ENCODE measurements around the gene EHF.
A peak's percentile ranks its signal among the peaks of the same experiment; 100 is the strongest.
"Not testable (repeated sequence)": the region's sequence is repeated elsewhere in the genome, so short reads cannot be mapped to it uniquely, and the experiment has no call there.

Gene EHF

DNA sequence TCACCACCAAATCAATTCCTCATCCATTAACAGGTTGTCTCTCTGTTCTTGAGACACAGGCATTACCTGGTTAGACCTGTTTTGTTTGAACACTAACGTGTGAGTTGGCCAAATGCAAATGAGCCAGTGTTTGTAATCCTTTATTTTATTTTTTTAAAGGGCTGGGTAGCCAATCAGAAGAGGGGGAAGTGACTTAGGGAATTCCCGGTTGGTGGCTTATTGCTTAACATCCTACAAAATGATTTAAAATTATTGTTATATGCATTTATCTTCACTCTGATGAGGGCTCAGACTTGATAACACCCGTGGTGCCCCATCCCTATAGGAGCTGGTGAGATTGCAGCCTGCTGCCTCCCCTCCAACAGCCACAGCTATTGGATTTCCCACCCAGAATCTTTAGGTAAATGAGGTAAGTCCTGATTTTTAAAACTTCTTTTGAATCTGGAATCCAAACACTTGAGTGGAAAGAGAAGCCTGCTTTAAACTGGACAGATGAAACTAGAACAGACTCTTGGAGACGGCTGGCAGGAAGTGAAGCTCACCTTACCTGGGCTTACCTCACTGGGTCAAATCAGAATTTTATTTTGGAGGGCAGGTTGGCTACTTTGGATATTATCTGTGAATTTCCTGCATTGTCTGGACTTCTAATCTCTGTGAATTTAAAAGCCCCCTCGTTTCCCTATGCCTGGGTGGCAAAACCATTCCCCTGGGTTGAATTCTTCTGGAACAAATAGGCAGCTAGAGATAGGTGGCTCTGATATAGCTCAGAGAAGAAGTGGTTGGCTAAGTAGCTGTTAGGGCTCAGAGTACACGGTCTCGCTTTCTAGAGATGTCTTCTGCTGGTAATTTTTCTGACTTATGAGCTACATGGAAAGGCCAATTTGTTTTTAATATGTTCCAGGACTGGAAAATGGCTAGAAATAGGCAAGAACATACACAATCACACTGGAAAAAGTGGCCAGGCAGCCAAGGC is at the start of gene EHF:
TSS of gene EHF (plus strand) at position 274 of the 973 bp plus-strand sequence. CDS start 21,538 bp downstream, outside the sequence.
- DNase-seq, result no peak

DNA sequence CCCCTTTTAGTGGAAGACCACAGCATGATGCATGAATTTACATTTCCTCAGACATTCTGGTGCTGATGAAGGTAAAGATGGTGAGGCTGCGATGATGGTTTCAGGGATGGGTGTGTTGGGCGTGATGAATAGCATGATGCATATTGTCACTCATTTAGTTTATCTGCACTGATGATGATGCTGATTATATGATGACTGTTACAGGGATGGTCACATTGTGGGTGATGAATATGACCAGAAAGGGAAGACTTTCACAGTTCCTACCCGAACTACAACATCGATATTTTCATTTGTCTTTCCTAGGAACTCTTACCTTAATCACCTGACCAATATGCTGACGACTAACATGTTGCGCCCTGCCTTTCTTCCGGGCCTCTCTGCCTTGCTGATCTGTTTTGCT is 47.4 kb upstream of the EHF start:
- no peak for DNase-seq

DNA sequence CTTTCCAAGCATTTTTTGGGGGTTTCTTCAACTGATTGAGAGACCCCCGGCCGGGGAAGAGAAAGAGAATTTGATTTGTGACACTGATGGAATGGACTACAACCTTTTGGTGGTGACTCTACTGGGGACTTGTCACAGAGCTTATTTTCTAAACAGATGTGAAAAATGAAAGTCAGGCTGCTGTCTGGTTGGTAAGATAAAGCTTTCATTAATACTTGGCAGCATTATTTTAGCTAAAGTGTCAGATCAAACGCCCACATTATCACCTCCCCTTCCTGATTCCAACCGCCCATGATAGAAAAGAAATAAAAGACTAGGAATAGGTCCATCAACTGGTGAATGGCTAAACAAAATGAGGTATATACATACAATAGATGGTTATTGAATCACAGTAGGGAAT is 45.6 kb upstream of the EHF start:
- no peak for DNase-seq

- no peak for DNase-seq
Observed at GRCh38 chr11:34575671-34576070, 45.2 kb upstream of the EHF start.

- DNase-seq, result no peak
Observed at GRCh38 chr11:34576331-34576730, 44.6 kb upstream of the EHF start.

DNA sequence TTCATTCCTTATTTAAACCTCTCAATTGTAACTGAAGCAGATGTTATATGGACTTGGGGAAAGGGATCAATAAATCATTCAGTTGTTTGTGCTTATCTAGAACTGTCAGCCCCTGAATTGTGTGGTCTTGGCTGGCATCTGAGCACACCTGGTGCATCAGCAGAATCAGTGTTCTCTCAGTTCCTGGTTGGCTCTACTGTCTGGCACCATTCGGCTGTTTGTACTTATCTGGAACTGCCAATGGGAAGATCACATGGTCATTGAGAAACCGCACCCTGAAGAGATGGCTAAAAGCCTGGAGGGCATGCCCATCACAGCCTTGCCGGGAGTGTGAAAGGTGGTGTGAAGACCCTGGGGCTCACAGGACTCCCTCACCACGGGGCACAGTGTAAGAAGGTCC is 37.1 kb upstream of the EHF start:
- DNase-seq, result no peak

- DNase-seq, result no peak
Observed at GRCh38 chr11:34585304-34585734, 35.6 kb upstream of the EHF start.

GRCh38 chr11:34585735-34586487 is 35.0 kb upstream of the EHF start:
- peak; percentile 65 for DNase-seq

- no peak for DNase-seq
Observed at GRCh38 chr11:34586488-34587281, 34.2 kb upstream of the EHF start.

- DNase-seq, result no peak
Observed at GRCh38 chr11:34587282-34587677, 33.6 kb upstream of the EHF start.

- DNase-seq, result no peak
Observed at GRCh38 chr11:34588023-34588422, 32.9 kb upstream of the EHF start.

DNA sequence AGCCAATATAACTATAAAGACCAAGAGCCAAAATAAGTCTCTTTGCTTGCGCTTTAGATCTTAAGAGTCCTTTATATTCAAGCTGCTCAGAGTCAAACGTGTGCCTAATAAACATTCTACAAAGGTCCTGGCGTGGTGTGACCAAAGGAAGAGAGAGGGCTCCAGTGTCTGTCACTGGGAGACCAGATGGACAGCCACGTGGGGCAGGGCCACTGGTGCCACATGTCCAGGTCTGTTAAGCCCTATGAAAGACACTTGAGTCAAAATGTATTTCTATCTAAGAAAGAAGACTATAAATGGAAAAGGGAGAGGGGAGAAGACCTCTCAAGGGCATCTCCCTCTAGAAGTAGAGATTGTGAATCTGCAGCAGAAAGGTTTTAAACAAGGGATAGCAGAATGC is 32.2 kb upstream of the EHF start:
- no peak for DNase-seq

GRCh38 chr11:34589177-34589576 is 31.7 kb upstream of the EHF start:
- not testable (repeated sequence) for DNase-seq

- no peak for DNase-seq
Observed at GRCh38 chr11:34593085-34593484, 27.8 kb upstream of the EHF start.

DNA sequence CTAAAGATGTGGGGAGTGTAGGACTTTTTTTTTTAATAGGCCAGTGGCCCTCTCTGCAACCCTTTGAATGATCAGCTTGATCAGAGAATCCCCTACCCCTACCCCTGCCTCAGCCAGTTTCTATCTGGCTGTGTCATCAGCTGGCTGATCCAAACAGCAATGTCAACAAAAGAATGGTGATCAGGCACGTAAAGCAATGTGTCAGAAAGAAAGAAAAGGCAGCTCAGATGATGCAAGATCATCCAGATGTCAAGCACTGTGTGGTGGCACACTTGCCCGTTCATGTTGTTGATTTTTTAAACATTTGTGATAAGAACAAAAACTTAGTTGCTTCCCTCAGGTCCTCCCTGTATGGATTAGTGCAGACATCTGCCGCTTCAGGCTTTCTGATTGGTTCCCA is 26.3 kb upstream of the EHF start:
- DNase-seq, result no peak

DNA sequence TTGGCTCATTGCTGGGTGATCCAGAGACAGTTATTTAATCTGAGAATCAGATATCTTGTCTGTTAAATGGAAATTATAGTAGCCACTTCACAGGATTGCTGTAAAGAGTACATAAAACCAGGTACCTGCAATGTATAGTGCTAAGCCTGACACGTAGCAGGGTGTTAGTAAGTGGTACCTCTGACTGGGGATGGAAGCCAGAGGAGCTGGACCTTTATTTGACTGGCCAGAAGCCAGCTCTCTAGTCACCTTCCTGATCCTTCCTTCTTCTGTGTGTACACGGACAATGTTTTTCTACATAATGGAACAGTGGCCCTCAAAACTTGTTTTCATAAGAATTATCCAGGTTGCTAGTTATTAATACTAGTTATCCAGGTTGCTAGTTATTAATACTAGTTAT is 25.5 kb upstream of the EHF start:
- DNase-seq, result no peak

DNA sequence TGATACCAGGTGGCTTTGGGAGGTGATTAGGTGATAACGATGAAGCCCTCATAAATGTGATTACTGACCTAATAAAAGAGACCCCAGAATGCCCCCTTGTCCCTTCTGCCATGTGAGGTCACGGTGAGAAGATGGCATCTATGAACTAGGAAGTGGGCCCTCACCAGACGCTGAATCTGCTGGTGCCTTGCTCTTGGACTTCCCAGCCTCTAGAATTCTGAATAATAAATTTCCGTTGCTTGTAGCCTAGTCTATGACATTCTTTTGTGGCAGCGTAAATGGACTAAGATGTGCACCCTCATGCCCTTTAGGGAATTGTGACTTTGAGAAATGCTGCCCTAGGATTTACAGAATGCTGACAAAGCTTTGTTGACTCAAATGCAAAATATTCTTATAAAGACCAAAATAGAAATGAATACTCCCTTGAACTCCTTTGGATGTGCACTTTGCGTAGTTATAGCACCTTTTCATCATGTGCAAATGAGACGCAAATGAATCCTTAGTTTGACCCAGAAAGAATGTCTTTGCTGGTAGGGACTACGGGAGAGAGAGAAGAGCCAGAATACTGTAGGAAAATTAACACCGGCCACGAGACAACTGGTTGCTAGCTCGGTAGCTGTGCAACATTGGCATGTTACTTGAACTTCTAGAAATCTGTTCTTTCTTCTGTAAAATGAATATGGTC is 24.8 kb upstream of the EHF start:
- DNase-seq, result no peak

GRCh38 chr11:34599406-34599945 is 21.4 kb upstream of the EHF start:
- peak; percentile 97 for DNase-seq

DNA sequence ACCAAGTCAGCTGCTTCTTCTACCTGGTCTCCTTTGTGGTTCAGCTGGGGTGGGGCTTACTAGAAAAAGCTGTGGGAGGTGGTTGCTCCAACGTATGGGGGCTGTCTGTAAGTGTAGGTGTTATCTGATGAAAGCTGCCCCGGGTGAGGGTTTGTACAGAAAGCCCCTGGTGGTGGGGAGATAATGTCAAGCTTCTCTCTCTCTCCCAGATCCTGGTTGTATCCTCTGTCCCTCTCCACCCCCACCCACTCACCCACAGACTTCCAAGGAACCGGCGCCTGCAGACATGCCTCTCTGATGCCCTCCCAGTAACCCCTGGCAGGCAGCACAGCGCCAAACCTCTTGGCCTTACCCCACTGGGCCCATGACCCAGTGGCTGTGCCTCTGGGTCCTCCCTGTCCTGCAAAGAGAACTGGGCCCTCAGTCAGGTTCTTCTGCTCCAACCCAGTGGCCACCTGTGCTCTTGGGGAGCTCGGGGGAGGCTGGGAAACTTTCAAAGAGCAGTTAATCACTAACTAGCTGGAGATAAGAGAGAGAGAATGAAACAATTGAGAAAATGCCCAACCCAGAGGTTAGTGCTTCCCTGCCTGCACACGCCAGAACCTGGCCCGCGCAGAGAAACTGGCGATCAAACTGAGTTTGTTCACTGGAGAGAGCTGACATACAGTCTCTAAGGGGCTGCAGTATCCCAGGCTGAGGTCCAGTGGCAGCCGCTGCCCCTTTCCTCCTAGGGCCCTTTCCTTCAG is 20.4 kb upstream of the EHF start:
- no peak for DNase-seq

DNA sequence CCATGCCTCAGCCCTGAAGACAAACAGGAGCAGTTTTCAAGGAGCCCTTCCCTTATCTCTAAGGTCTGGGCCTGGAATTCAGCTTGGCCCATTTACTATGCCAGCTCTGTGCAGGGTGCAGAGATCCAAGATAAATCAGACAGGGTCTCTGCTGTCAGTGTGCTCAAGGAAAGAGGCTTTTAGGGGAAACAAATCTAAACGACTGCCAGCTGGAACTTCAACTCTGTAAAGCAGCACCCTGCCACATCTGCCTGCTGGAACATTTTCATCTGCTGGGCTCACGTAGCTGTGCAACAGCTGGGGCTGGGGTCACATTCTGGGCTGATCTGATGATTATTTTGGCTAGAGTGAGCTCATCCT is 19.8 kb upstream of the EHF start:
- no peak for DNase-seq

DNA sequence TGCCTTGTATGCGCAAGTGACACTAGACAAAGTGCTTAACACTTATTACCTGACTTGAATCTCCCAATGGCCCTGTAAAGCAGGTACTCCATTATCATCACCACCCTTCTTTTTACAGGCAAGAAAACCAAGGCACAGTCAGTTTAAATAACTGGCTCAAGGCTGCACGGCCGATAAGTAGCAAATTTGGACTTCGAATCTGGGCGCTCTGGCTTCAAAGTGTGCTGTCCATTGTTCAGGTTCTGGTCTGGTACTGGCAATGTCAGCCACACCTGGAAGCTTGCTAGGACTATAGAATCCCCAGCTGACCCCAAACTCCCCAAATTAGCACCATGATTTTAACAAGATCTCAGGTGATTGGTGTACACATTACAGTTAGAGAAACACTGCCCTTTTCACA is 19.3 kb upstream of the EHF start:
- DNase-seq, result no peak

GRCh38 chr11:34602245-34602644 is 18.6 kb upstream of the EHF start:
- no peak for DNase-seq

Data from HCEC 1CT (cell line).